ENCODE measurements around the gene SCARB1.
A peak's percentile ranks its signal among the peaks of the same experiment; 100 is the strongest.

Gene SCARB1

GRCh38 chr12:124853781-124854636, 9.7 kb downstream of the SCARB1 start:
- 0 out of 2 replicates have a peak overlapping the region, but pooled peaks have one; percentile 5 for H3K27ac ChIP-seq

GRCh38 chr12:124852911-124853427, 10.7 kb downstream of the SCARB1 start:
- no peak overlapping the region for H3K27ac ChIP-seq

More at GRCh38 chr12:124853781-124854636, 9.7 kb downstream of the SCARB1 start:
- no peak for TF ChIP-seq ZFX (IDR thresholded peaks at IDR 0.05; ENCODE audit: borderline replicate concordance)
- no peak for TF ChIP-seq CTCF (IDR thresholded peaks at IDR 0.05)

GRCh38 chr12:124852329-124852831, 11.3 kb downstream of the SCARB1 start:
- H3K27ac ChIP-seq, result no peak overlapping the region; the same call in 1 of the 2 replicates

More at GRCh38 chr12:124852911-124853427, 10.7 kb downstream of the SCARB1 start:
- no peak for TF ChIP-seq ZFX (IDR thresholded peaks at IDR 0.05; ENCODE audit: borderline replicate concordance)
- no peak for TF ChIP-seq CTCF (IDR thresholded peaks at IDR 0.05)

GRCh38 chr12:124851342-124851741, 12.3 kb downstream of the SCARB1 start:
- TF ChIP-seq CTCF (IDR thresholded peaks at IDR 0.05), result no peak
- no peak for TF ChIP-seq ZFX (IDR thresholded peaks at IDR 0.05; ENCODE audit: borderline replicate concordance)
- peak overlapping the region; percentile 3; the same call in 1 of the 2 replicates for H3K27ac ChIP-seq

More at GRCh38 chr12:124852329-124852831, 11.3 kb downstream of the SCARB1 start:
- TF ChIP-seq CTCF (IDR thresholded peaks at IDR 0.05) (no peak), ZFX (IDR thresholded peaks at IDR 0.05; ENCODE audit: borderline replicate concordance) (no peak)

- peak overlapping the region; percentile 17; the same call in 1 of the 2 replicates for H3K27ac ChIP-seq
- TF ChIP-seq ZFX (IDR thresholded peaks at IDR 0.05; ENCODE audit: borderline replicate concordance) (no peak), CTCF (IDR thresholded peaks at IDR 0.05) (no peak)
Observed at GRCh38 chr12:124849382-124849781, 14.3 kb downstream of the SCARB1 start.

- no peak for TF ChIP-seq ZFX (IDR thresholded peaks at IDR 0.05; ENCODE audit: borderline replicate concordance)
- TF ChIP-seq CTCF (IDR thresholded peaks at IDR 0.05), result no peak
- H3K27ac ChIP-seq, result peak overlapping the region; percentile 17; the same call in 1 of the 2 replicates
Observed at GRCh38 chr12:124848621-124849380, 14.9 kb downstream of the SCARB1 start.

All from 22Rv1 (cell line).